A549 (cell line): ENCODE data around the gene DTX1. TPM values are rescaled to one million over a fixed set of nuclear protein-coding genes. Genes with fewer than 3 reads are reported as not detected.
A peak's percentile ranks its signal among the peaks of the same experiment; 100 is the strongest.

Experiments used
- ATOH8 ChIP-seq: fragments of 250-450 bp; sonication (Bioruptor Pico); IDR thresholded peaks from 2 replicates; pipeline ENCODE4 v1.5.0; 2020; ENCODE audit warnings: low read depth, mild to moderate bottlenecking, moderate library complexity
- BCL3 ChIP-seq: fragments of >200 bp; sonication (Bioruptor Twin); formaldehyde crosslinking; IDR thresholded peaks from 3 replicates; pipeline ENCODE4 v1.6.1; 2016
- BHLHE40 ChIP-seq: IDR thresholded peaks from 2 replicates; pipeline ENCODE4 v1.6.1; 2012; ENCODE audit warnings: low read depth, low read length, inconsistent platforms
- CBX8 ChIP-seq: fragments of 200-600 bp; sonication (generic); IDR thresholded peaks from 2 replicates; pipeline ENCODE4 v1.6.1; 2016
- CTCF ChIP-seq: fragments of >200 bp; sonication (Bioruptor Twin); formaldehyde crosslinking; IDR thresholded peaks from 3 replicates; pipeline ENCODE4 v1.5.1; 2016
- EHF ChIP-seq: fragments of 250-450 bp; sonication (Bioruptor Pico); IDR thresholded peaks from 2 replicates; pipeline ENCODE4 v1.5.0; 2020; ENCODE audit warnings: mild to moderate bottlenecking
- ESRRA ChIP-seq: fragments of 150-350 bp; IDR thresholded peaks from 2 replicates; pipeline ENCODE4 v1.6.1; 2014; ENCODE audit warnings: mild to moderate bottlenecking, low read length, borderline replicate concordance
- FOSL2 ChIP-seq, 2 experiments: fragments of 450-650 bp in 1 of 2; fragments of >200 bp in 1 of 2; sonication (Bioruptor Twin) in 1 of 2; formaldehyde crosslinking; IDR thresholded peaks; 2 replicates each; pipeline versions ENCODE4 v1.5.0 to v1.6.1; 2016 to 2020; ENCODE audit warnings: mild to moderate bottlenecking in 1 of 2, moderate library complexity in 1 of 2
- HDAC2 ChIP-seq: fragments of 200-600 bp; sonication (generic); IDR thresholded peaks from 2 replicates; pipeline ENCODE4 v1.6.1; 2016
- HES2 ChIP-seq: fragments of >200 bp; sonication (Bioruptor Twin); formaldehyde crosslinking; IDR thresholded peaks from 2 replicates; pipeline ENCODE4 v1.6.1; 2016
- HMGXB4 ChIP-seq: fragments of 250-450 bp; sonication (Bioruptor Pico); IDR thresholded peaks from 2 replicates; pipeline ENCODE4 v1.5.0; 2021; ENCODE audit warnings: mild to moderate bottlenecking, moderate library complexity, borderline replicate concordance
- KDM1A ChIP-seq: fragments of 200-600 bp; sonication (generic); IDR thresholded peaks from 2 replicates; pipeline ENCODE4 v1.6.1; 2016; ENCODE audit warnings: low read depth, mild to moderate bottlenecking
- MAZ ChIP-seq: fragments of 150-350 bp; IDR thresholded peaks from 2 replicates; pipeline ENCODE4 v1.6.1; 2014; ENCODE audit warnings: antibody characterized with exemption, low read depth, low read length, borderline replicate concordance
- NFE2L2 ChIP-seq: fragments of 150-350 bp; conservative IDR thresholded peaks from 2 replicates; pipeline ENCODE4 v1.6.1; 2014; ENCODE audit warnings: low read length
- NR3C1 ChIP-seq: fragments of >200 bp; sonication (Bioruptor Twin); formaldehyde crosslinking; IDR thresholded peaks from 3 replicates; pipeline ENCODE4 v1.6.1; 2017
- POLR2A ChIP-seq: IDR thresholded peaks from 2 replicates; pipeline ENCODE4 v1.6.1; 2012; ENCODE audit warnings: mild to moderate bottlenecking, low read length
- POLR2AphosphoS2 ChIP-seq: conservative IDR thresholded peaks from 2 replicates; pipeline ENCODE4 v1.6.1; 2012; ENCODE audit warnings: low read length, improper control_type of control experiment, inconsistent platforms
- RAD21 ChIP-seq, 2 experiments: fragments of >200 bp in 1 of 2; sonication (Bioruptor Twin) in 1 of 2; formaldehyde crosslinking in 1 of 2; IDR thresholded peaks in 1 of 2; conservative IDR thresholded peaks in 1 of 2; 2 replicates in 1 of 2; 3 replicates in 1 of 2; pipeline ENCODE4 v1.6.1; 2012 to 2018; ENCODE audit warnings: inconsistent platforms in 1 of 2
- RCOR1 ChIP-seq: fragments of 150-350 bp; IDR thresholded peaks from 2 replicates; pipeline ENCODE4 v1.6.1; 2014; ENCODE audit warnings: antibody characterized with exemption, low read length, low read depth
- REST ChIP-seq: fragments of 200-600 bp; sonication (generic); IDR thresholded peaks from 2 replicates; pipeline ENCODE4 v1.6.1; 2016; ENCODE audit warnings: antibody characterized with exemption, mild to moderate bottlenecking, moderate library complexity
- RFX5 ChIP-seq: fragments of 450-650 bp; IDR thresholded peaks from 2 replicates; pipeline ENCODE4 v1.7.1; 2014; ENCODE audit warnings: antibody characterized with exemption, mild to moderate bottlenecking, moderate library complexity
- RNF2 ChIP-seq: fragments of 200-600 bp; sonication (generic); IDR thresholded peaks from 2 replicates; pipeline ENCODE4 v1.6.1; 2016; ENCODE audit warnings: low read depth, mild to moderate bottlenecking, antibody characterized with exemption, moderate library complexity, borderline replicate concordance
- SMC3 ChIP-seq: fragments of >200 bp; sonication (Bioruptor Twin); formaldehyde crosslinking; IDR thresholded peaks from 3 replicates; pipeline ENCODE4 v1.6.1; 2018; ENCODE audit warnings: inconsistent platforms
- SREBF2 ChIP-seq: fragments of 450-650 bp; IDR thresholded peaks from 2 replicates; pipeline ENCODE4 v1.6.1; 2014; ENCODE audit warnings: mild to moderate bottlenecking, moderate library complexity
- TFCP2L1 ChIP-seq: fragments of 250-450 bp; sonication (Bioruptor Pico); IDR thresholded peaks from 2 replicates; pipeline ENCODE4 v1.5.0; 2021; ENCODE audit warnings: mild to moderate bottlenecking
- TP53 ChIP-seq: fragments of 250-450 bp; sonication (Bioruptor Pico); IDR thresholded peaks from 2 replicates; pipeline ENCODE4 v1.5.0; 2021; ENCODE audit warnings: mild to moderate bottlenecking, moderate library complexity
- ZFP36 ChIP-seq: fragments of 450-650 bp; IDR thresholded peaks from 2 replicates; pipeline ENCODE4 v1.6.1; 2014; ENCODE audit warnings: borderline replicate concordance; ENCODE audit not compliant: partially characterized antibody
- ZNF302 ChIP-seq: fragments of 250-450 bp; sonication (Bioruptor Pico); IDR thresholded peaks from 2 replicates; pipeline ENCODE4 v1.9.0; 2021; ENCODE audit warnings: inconsistent platforms, mild to moderate bottlenecking, moderate library complexity
- polyA plus RNA-seq, 4 experiments: library from polyadenylated mRNA; depleted of rRNA in 3 of 4; stranded (reverse); fragments of >200 nt; fragmentation: RNase III in 1 of 4; extraction: RNeasy Plus Mini Kit Qiagen cat#74134 plus additional on column Dnase treatment in 1 of 4; gene quantifications; 2 replicates in 3 of 4; 3 replicates in 1 of 4; pipeline ENCODE4 v1.2.3, GENCODE V29; 2011 to 2017

DTX1 gene
- polyA plus RNA-seq, 2 of the 4 experiments (the other 2 are of a cell fraction) = 0.28 to 0.37 TPM

- no peak for TF ChIP-seq HMGXB4 (CRISPR knock-in tag)
- no peak for TF ChIP-seq NR3C1
- no peak for TF ChIP-seq POLR2A
- no peak for TF ChIP-seq CBX8
- no peak for TF ChIP-seq TFCP2L1 (CRISPR knock-in tag)
- TF ChIP-seq REST = no peak
- no peak for TF ChIP-seq POLR2AphosphoS2
- TF ChIP-seq SMC3 = peak; percentile 64
- TF ChIP-seq BCL3 = no peak
- no peak for TF ChIP-seq FOSL2 (IDR thresholded peaks at IDR 0.05)
- TF ChIP-seq FOSL2 (CRISPR knock-in tag; IDR thresholded peaks at IDR 0.05) = no peak
- TF ChIP-seq MAZ = no peak
- no peak for TF ChIP-seq ZFP36
- no peak for TF ChIP-seq TP53 (CRISPR knock-in tag)
- TF ChIP-seq RAD21 (conservative IDR thresholded peaks at IDR 0.05 in 1 of 2, IDR thresholded peaks at IDR 0.05 in 1 of 2) = peak; percentile 80 to 86
- no peak for TF ChIP-seq NFE2L2
- no peak for TF ChIP-seq ESRRA
- TF ChIP-seq ZNF302 (CRISPR knock-in tag) = no peak
- TF ChIP-seq EHF (CRISPR knock-in tag) = no peak
- no peak for TF ChIP-seq RNF2
- TF ChIP-seq RCOR1 = no peak
- no peak for TF ChIP-seq KDM1A
- TF ChIP-seq ATOH8 (CRISPR knock-in tag) = no peak
- TF ChIP-seq HDAC2 = no peak
- TF ChIP-seq HES2 = no peak
- no peak for TF ChIP-seq SREBF2
- no peak for TF ChIP-seq BHLHE40
- TF ChIP-seq CTCF = peak; percentile 76
- no peak for TF ChIP-seq RFX5
These were observed 42.0 kb downstream of the DTX1 start (continued) for GRCh38 chr12:113098441-113099028.
